ENCODE data around the gene ZNF678. TPM values are rescaled to one million over a fixed set of nuclear protein-coding genes. Genes with fewer than 3 reads are reported as not detected.

ZNF678 gene
- total RNA-seq, 1 donor = 10.5 TPM

GRCh38 chr1:227541129-227541528, 22.2 kb upstream of the ZNF678 start:
- no peak for DNase-seq (ENCODE audit: low read depth)
- TF ChIP-seq CTCF (IDR thresholded peaks at IDR 0.05; ENCODE audit: insufficient read depth, low read length) = no peak

GRCh38 chr1:227541796-227542152, 21.6 kb upstream of the ZNF678 start:
- TF ChIP-seq CTCF (IDR thresholded peaks at IDR 0.05; ENCODE audit: insufficient read depth, low read length) = no peak
- H3K4me3 ChIP-seq (ENCODE audit: low read depth, low read length) = peak overlapping the region; percentile 73
- DNase-seq (ENCODE audit: low read depth) = no peak

More at GRCh38 chr1:227541129-227541528, 22.2 kb upstream of the ZNF678 start:
- H3K4me3 ChIP-seq (ENCODE audit: low read depth, low read length) = no peak overlapping the region

- H3K4me3 ChIP-seq (ENCODE audit: low read depth, low read length) = peak overlapping the region; percentile 73
- peak; percentile 65 for TF ChIP-seq CTCF (IDR thresholded peaks at IDR 0.05; ENCODE audit: insufficient read depth, low read length)
- DNase-seq (ENCODE audit: low read depth) = peak; percentile 66
Measured at GRCh38 chr1:227542153-227543120, 20.9 kb upstream of the ZNF678 start.

- no peak for DNase-seq (ENCODE audit: low read depth)
- no peak for TF ChIP-seq CTCF (IDR thresholded peaks at IDR 0.05; ENCODE audit: insufficient read depth, low read length)
- H3K4me3 ChIP-seq (ENCODE audit: low read depth, low read length) = no peak overlapping the region
Measured at GRCh38 chr1:227543283-227544066, 19.9 kb upstream of the ZNF678 start.

- H3K4me3 ChIP-seq (ENCODE audit: low read depth, low read length) = no peak overlapping the region
- no peak for DNase-seq (ENCODE audit: low read depth)
- no peak for TF ChIP-seq CTCF (IDR thresholded peaks at IDR 0.05; ENCODE audit: insufficient read depth, low read length)
Measured at GRCh38 chr1:227544067-227545050, 19.0 kb upstream of the ZNF678 start.

- no peak for DNase-seq (ENCODE audit: low read depth)
- TF ChIP-seq CTCF (IDR thresholded peaks at IDR 0.05; ENCODE audit: insufficient read depth, low read length) = no peak
- no peak overlapping the region for H3K4me3 ChIP-seq (ENCODE audit: low read depth, low read length)
Measured at GRCh38 chr1:227545361-227545760, 18.0 kb upstream of the ZNF678 start.

Measured in fibroblast of the aortic adventitia (primary cell).